Upper lobe of left lung (tissue), 4 donors: Measurements from ENCODE around the gene WIPF2.

ENCODE experiments used
- CTCF ChIP-seq, 6 experiments: fragments of 450-650 bp in 4 of 6; fragments of 200-600 bp in 2 of 6; sonication (generic) in 2 of 6; IDR thresholded peaks; one replicate each; pipeline ENCODE4 v1.5.1; 2016 to 2019; ENCODE audit warnings: antibody characterized with exemption in 6 of 6
- POLR2A ChIP-seq, 4 donors: fragments of 450-650 bp; IDR thresholded peaks; one replicate each; pipeline ENCODE4 v1.5.1; 2016 to 2017; ENCODE audit warnings: antibody characterized with exemption in 4 of 4, mild to moderate bottlenecking in 2 of 4
- POLR2AphosphoS5 ChIP-seq, 2 donors: sonication (generic); formaldehyde crosslinking; IDR thresholded peaks; one replicate each; pipeline ENCODE4 v1.5.1; 2017; ENCODE audit warnings: antibody characterized with exemption in 2 of 2

- TF ChIP-seq CTCF (IDR thresholded peaks at IDR 0.05), result no peak
- TF ChIP-seq POLR2AphosphoS5 (IDR thresholded peaks at IDR 0.05), result no peak
- no peak for TF ChIP-seq POLR2A (IDR thresholded peaks at IDR 0.05)
Observed at GRCh38 chr17:40297511-40297910, 78.4 kb downstream of the WIPF2 start.
